H7 (cell line): Measurements from ENCODE around the gene MRGPRD. TPM values are rescaled to one million over a fixed set of nuclear protein-coding genes. Genes with fewer than 3 reads are reported as not detected.

ENCODE experiments used
- DNase-seq: peaks from one replicate; pipeline ENCODE4 v3.0.0; 2012
- H3K27me3 ChIP-seq: 2 replicates; pipeline ENCODE4 v1.6.0; 2011; ENCODE audit warnings: mild to moderate bottlenecking, low read length; ENCODE audit not compliant: control insufficient read depth, insufficient read depth
- H3K36me3 ChIP-seq: replicated peaks from 2 replicates; pipeline ENCODE4 v1.5.1; 2011; ENCODE audit warnings: low read length; ENCODE audit not compliant: control insufficient read depth, insufficient read depth
- H3K4me3 ChIP-seq: 2 replicates; pipeline ENCODE4 v1.5.1; 2011; ENCODE audit warnings: low read depth, mild to moderate bottlenecking, control low read depth, low read length, moderate library complexity; ENCODE audit not compliant: insufficient read depth
- total RNA-seq: library from RNA; depleted of rRNA; stranded (reverse); fragments of >200 nt; shearing (Covaris generic); gene quantifications from 2 replicates; pipeline ENCODE4 v1.2.3, GENCODE V29; 2014

Gene MRGPRD
- total RNA-seq, 1 experiment from 2014 or later: not detected

DNA sequence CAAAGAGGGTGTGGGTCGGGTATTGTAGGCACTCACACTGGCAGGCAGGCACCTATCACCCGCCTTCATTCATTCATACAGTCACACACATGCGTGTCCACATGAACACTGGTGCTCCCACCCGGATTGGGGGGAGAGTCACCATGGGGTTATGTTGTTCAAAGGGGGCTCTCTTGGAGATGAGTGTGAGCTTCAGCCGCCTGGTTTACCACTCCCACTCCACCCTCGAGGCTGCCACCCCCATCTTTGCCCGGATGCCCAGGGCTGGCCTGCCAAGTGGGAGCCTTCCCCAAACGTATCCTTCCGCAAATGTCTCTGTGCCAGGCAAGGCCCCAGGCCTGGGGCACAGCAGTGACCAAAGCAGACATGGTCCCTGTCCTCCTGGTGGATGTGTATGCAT lies 22.6 kb downstream of the MRGPRD start:
- DNase-seq: peak; percentile 35
- Histone ChIP-seq H3K36me3 (no peaks in the 10 kb centered on the region), H3K4me3 (no peak overlapping the region), H3K27me3 (no peaks in the 10 kb centered on the region)

- DNase-seq: no peak
- no peaks in the 10 kb centered on the region for H3K27me3 ChIP-seq
These were observed 24.1 kb downstream of the MRGPRD start for GRCh38 chr11:68956547-68957254.

DNA sequence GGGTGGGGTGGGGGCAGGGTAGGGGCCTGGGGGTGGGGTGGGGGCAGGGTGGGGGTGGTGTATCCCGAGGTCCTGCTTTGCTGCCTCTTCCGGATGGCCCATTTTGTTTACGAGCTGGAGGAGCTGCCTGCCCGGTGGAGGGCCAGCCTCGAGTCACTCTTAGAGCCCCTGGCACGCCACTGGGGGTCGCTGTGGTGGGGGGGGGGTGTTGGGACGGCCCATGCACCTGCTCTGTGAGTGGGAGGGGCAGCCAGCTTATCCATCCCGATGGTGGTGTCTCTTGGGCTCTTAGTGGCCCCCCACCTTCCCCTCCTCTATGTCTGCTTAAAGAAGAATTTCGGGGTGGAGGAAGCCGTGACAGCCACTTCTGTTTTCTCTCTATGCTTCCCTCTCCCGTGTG lies 24.6 kb downstream of the MRGPRD start:
- peak; percentile 95 for DNase-seq
- H3K36me3 ChIP-seq: no peaks in the 10 kb centered on the region
- H3K4me3 ChIP-seq: no peak overlapping the region
- no peaks in the 10 kb centered on the region for H3K27me3 ChIP-seq

More at GRCh38 chr11:68956547-68957254, 24.1 kb downstream of the MRGPRD start:
- no peaks in the 10 kb centered on the region for H3K36me3 ChIP-seq
- H3K4me3 ChIP-seq: no peak overlapping the region

GRCh38 chr11:68955607-68955958 lies 25.2 kb downstream of the MRGPRD start:
- DNase-seq: peak; percentile 76
- Histone ChIP-seq H3K36me3 (no peaks in the 10 kb centered on the region), H3K27me3 (no peaks in the 10 kb centered on the region), H3K4me3 (no peak overlapping the region)

DNA sequence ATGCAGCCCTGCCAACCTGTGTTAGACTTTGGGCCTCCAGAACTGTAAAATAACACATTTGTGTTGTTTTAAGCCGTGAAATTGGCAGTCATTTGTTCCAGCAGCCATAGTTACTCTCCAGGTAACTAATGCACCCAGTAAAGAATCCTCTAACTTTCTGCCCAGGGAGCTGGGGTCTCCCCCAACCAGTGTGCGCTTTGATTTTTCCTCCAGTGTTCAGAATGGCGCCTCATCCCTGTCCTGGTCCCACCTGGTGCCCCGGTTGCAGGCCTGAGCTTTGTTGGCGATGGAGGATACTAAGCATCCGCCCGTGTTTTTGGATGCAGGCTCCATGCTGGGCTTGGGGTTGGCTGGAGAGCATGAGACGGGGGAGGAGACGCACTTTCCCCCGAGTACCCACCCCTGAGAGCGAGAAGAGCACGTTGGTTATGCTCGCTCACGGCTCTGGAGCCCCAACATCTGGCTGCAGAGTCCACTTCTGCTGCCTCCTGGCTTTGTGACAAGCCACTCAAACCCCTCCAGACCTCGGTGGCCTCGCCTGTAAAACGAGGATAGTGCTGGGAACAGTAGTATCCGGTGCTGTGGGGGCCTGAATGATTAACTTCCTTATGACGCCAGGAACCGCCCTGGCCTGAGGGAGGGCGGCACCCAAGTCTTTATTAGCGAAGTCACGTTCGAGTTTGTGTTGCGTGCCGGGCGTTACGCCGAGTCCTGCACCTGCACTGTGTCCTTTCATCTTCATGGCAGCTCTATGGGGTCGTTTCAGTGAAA lies 25.8 kb downstream of the MRGPRD start:
- H3K4me3 ChIP-seq: no peak overlapping the region
- H3K27me3 ChIP-seq: no peaks in the 10 kb centered on the region
- DNase-seq: peak; percentile 54
- no peaks in the 10 kb centered on the region for H3K36me3 ChIP-seq

- H3K27me3 ChIP-seq: no peaks in the 10 kb centered on the region
- no peaks in the 10 kb centered on the region for H3K36me3 ChIP-seq
- no peak overlapping the region for H3K4me3 ChIP-seq
- DNase-seq: peak; percentile 85
These were observed 30.0 kb downstream of the MRGPRD start for GRCh38 chr11:68950762-68951161.

DNA sequence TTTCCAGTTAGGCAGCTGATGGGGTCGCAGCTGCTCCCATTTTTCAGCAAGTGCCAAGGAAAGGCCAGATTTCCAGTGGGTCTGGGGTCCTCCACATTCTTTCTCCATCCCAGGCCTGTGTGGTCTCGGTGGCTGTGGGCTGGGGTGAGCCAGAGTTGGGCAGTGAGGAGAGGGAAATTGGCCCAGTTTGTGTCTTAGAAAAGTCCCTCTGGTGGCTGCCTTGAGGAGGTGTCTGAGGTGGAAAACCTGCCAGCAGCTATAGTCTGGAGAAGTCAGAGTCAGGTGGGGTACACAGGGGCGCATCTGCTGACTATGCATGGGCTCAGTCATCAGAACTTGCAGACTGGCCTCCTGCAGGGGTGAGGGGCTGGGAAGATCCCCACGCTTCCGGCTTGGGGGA lies 30.5 kb downstream of the MRGPRD start:
- no peaks in the 10 kb centered on the region for H3K36me3 ChIP-seq
- no peaks in the 10 kb centered on the region for H3K27me3 ChIP-seq
- no peak overlapping the region for H3K4me3 ChIP-seq
- peak; percentile 91 for DNase-seq

- no peaks in the 10 kb centered on the region for H3K27me3 ChIP-seq
- no peak overlapping the region for H3K4me3 ChIP-seq
- no peak for DNase-seq
- no peaks in the 10 kb centered on the region for H3K36me3 ChIP-seq
These were observed 31.9 kb downstream of the MRGPRD start for GRCh38 chr11:68948935-68949334.

- H3K4me3 ChIP-seq: no peak overlapping the region
- no peaks in the 10 kb centered on the region for H3K27me3 ChIP-seq
- no peaks in the 10 kb centered on the region for H3K36me3 ChIP-seq
- no peak for DNase-seq
These were observed 32.3 kb downstream of the MRGPRD start for GRCh38 chr11:68948496-68948895.

- Histone ChIP-seq H3K36me3 (no peaks in the 10 kb centered on the region), H3K4me3 (no peak overlapping the region), H3K27me3 (no peaks in the 10 kb centered on the region)
- no peak for DNase-seq
These were observed 33.6 kb downstream of the MRGPRD start for GRCh38 chr11:68947151-68947550.

- Histone ChIP-seq H3K4me3 (no peak overlapping the region), H3K27me3 (no peaks in the 10 kb centered on the region), H3K36me3 (no peaks in the 10 kb centered on the region)
- peak; percentile 68 for DNase-seq
These were observed 34.2 kb downstream of the MRGPRD start for GRCh38 chr11:68946416-68947090.

DNA sequence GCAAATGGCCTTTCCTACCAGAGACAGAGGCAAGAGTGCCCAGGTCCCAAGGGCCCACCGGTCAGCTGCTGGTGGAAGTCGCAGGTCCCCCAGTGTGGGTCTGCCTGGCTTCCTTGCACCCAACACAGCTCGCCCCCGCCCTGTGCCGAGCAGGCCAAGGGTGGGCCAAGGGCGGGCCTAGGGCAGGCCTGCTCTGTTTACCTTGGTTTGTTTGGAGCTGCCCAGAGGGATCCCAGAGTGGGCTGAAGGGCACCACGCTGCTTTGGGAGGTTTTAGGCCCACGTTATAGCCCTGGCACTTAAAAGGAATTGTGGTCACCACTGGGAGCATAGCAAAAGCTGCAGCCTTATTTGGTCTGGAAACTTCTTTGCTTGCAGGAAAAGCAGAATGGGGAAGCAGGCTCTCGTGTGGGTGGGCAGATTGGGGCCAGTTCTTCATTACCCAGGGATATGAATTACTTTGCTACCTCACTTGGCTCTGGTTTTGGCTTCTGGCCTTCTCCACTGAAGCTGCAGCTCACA lies 38.0 kb downstream of the MRGPRD start:
- H3K27me3 ChIP-seq: no peaks in the 10 kb centered on the region
- peaks cover 6% of the 10 kb centered on the region for H3K36me3 ChIP-seq
- H3K4me3 ChIP-seq: no peak overlapping the region
- DNase-seq: peak; percentile 48

DNA sequence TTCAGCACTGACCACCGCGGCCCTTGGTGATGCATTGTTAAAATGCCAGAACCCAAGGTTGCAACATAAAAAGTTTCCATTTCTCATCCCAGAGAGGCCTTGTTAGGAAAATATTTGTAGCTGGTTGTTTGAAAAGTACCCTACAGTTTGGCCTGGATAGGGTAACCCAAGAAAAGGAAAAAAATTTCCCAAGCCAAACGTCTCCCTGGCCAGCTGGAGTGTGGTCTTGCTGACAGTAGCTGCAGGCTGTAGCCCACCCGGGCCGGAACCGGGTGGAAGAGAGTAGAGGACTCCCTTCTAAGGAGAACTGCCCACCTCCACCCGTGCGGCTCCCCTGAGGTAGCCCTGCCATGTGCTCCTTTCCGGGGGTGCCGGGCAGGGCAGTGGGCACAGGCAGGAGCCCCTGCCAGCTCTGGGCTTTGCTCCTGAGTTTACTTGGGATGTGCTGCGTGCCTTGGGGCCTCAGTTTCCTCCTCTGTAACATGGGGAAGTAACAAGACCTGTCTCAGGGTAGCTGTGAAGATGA lies 38.6 kb downstream of the MRGPRD start:
- no peaks in the 10 kb centered on the region for H3K27me3 ChIP-seq

DNA sequence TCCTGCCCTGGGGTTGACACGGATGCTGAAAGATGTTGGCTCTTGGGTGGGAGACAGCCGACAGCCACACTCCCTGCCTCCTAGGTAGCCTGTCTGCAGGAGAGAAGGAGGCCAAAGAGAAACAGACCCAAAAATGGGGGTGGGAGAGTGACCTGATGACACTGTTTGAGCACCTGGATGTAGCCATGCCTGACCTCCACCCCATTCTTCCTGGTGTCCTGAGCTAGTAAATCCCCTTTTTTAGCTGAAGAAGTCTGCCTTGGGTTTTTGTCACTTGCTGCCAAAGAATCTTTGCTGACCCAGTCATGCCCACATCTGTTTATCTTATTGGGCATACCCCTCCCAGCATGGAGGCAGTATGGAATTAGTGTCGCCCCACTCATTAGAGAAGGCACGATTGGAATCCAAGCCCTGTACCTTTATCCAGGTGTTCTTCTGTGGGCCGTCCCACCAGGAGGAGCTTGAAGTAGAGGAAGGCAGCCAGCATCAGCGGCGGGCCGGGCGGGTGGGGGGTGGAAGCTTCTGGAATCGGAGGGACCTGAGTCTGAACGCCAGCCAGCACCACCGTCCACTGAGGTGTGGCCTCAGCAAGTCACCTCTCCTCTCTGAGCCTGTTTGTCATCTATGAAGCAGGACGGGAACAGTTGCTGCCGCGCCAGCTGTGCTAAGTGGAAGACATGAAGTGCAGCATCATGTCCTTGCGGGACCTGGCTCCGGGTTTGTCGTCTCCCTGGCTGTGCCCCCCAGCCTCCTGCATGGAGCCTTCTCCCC lies 39.3 kb downstream of the MRGPRD start:
- Histone ChIP-seq H3K4me3 (no peak overlapping the region), H3K36me3 (peaks cover 14% of the 10 kb centered on the region), H3K27me3 (no peaks in the 10 kb centered on the region)
- DNase-seq: peak; percentile 39

More for the DNA sequence above, 38.6 kb downstream of the MRGPRD start:
- Histone ChIP-seq H3K4me3 (no peak overlapping the region), H3K36me3 (peaks cover 12% of the 10 kb centered on the region)
- DNase-seq: no peak
